Measurements from ENCODE around the gene ZBED4.

DNA sequence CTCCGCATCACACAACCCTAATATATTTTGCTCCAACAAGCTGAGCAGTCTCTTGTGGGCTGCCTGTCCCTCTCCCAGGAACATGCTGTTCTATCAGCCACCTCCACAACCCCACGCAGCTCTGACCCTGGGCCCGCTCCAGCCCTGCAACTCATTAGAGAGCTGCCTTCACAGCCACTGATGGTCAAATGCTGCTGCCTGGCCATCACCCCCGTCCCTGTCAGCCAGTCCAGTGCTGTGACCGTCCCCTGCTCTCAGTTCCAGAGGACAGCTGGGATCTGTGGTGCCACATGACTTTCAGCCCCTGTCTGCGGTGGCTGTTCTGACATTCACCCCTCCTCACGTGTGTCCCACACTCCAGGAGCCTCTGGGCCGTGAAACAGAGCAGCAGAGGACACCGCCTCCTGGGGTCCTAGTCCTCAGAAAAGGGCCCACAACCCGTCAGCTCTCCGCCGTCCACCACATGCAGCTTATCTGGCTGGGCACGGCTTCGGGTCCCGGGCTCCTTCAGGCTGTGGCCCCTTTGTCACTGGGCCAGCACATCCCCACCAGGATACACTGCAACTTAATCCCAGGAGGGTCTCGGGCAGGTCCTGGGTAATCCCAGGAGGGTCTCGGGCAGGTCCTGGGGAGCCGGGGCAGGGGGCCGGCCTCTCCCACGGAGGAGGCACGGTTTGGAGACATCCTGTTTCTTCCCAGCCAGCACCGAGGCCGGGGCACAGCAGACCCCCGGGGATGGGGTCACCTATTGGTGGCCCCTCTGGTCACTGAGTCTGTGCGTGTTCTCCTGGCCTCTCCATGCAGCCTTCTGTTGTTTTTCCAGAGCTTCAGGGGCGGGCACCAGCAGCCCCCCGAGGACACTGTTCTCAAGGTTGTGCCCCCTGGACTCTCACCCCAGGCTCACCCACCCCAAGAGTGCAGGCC, 79.9 kb downstream of the ZBED4 start:
- peak; percentile 74 to 77 (median 74) for TF ChIP-seq POLR2AphosphoS5 (IDR thresholded peaks at IDR 0.05)
- TF ChIP-seq, protein P1, sequence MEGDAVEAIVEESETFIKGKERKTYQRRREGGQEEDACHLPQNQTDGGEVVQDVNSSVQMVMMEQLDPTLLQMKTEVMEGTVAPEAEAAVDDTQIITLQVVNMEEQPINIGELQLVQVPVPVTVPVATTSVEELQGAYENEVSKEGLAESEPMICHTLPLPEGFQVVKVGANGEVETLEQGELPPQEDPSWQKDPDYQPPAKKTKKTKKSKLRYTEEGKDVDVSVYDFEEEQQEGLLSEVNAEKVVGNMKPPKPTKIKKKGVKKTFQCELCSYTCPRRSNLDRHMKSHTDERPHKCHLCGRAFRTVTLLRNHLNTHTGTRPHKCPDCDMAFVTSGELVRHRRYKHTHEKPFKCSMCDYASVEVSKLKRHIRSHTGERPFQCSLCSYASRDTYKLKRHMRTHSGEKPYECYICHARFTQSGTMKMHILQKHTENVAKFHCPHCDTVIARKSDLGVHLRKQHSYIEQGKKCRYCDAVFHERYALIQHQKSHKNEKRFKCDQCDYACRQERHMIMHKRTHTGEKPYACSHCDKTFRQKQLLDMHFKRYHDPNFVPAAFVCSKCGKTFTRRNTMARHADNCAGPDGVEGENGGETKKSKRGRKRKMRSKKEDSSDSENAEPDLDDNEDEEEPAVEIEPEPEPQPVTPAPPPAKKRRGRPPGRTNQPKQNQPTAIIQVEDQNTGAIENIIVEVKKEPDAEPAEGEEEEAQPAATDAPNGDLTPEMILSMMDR (IDR thresholded peaks at IDR 0.05 in 8 of 11, conservative IDR thresholded peaks at IDR 0.05 in 3 of 11): no peak
- TF ChIP-seq POLR2A (IDR thresholded peaks at IDR 0.05): no peak

All from spleen (tissue), 7 donors.